K562 (cell line): ENCODE results near the gene MRPL2. TPM values are rescaled to one million over a fixed set of nuclear protein-coding genes. Genes with fewer than 3 reads are reported as not detected.

Source experiments
- ARNT ChIP-seq, 2 experiments: fragments of 450-650 bp; IDR thresholded peaks; 2 replicates each; pipeline ENCODE4 v1.6.1; 2016; ENCODE audit warnings: mild to moderate bottlenecking in 1 of 2
- CBFA2T3 ChIP-seq: fragments of 450-650 bp; IDR thresholded peaks from 2 replicates; pipeline ENCODE4 v1.6.1; 2017
- CEBPB ChIP-seq: fragments of 450-650 bp; IDR thresholded peaks from 2 replicates; pipeline ENCODE4 v1.6.1; 2016; ENCODE audit warnings: missing genetic modification characterization, missing compliant biosample characterization
- DMBX1 ChIP-seq: fragments of 250-450 bp; sonication (Bioruptor Pico); IDR thresholded peaks from 2 replicates; pipeline ENCODE4 v1.8.0; 2022; ENCODE audit warnings: inconsistent platforms, mild to moderate bottlenecking, moderate library complexity, borderline replicate concordance
- HMBOX1 ChIP-seq: sonication (generic); IDR thresholded peaks from 2 replicates; pipeline ENCODE4 v1.6.1; 2016
- HMG20B ChIP-seq: fragments of 250-450 bp; sonication (Bioruptor Pico); IDR thresholded peaks from 2 replicates; pipeline ENCODE4 v1.5.0; 2021; ENCODE audit warnings: mild to moderate bottlenecking
- MAFG ChIP-seq: fragments of 450-650 bp; conservative IDR thresholded peaks from 2 replicates; pipeline ENCODE4 v1.6.1; 2016; ENCODE audit warnings: missing genetic modification characterization, missing compliant biosample characterization
- MLLT1 ChIP-seq, 2 experiments: fragments of 450-650 bp; IDR thresholded peaks; 2 replicates each; pipeline ENCODE4 v1.6.1; 2016
- NCOA2 ChIP-seq, 2 experiments: fragments of 450-650 bp; IDR thresholded peaks; 2 replicates each; pipeline ENCODE4 v1.6.1; 2018; ENCODE audit warnings: mild to moderate bottlenecking in 2 of 2, moderate library complexity in 1 of 2; ENCODE audit not compliant: partially characterized antibody in 2 of 2
- NCOR1 ChIP-seq: fragments of 450-650 bp; IDR thresholded peaks from 2 replicates; pipeline ENCODE4 v1.6.1; 2016; ENCODE audit warnings: mild to moderate bottlenecking, moderate library complexity
- NFE2L1 ChIP-seq: fragments of 450-650 bp; IDR thresholded peaks from 2 replicates; pipeline ENCODE4 v1.6.1; 2016; ENCODE audit warnings: missing genetic modification characterization, low read depth, mild to moderate bottlenecking, missing compliant biosample characterization, moderate library complexity, borderline replicate concordance
- POLR3A ChIP-seq: IDR thresholded peaks from 2 replicates; pipeline ENCODE4 v1.6.1; 2011; ENCODE audit warnings: borderline replicate concordance, mild to moderate bottlenecking, moderate library complexity; ENCODE audit not compliant: insufficient read length, insufficient read depth; ENCODE audit errors: extremely low read depth
- PRPF4 ChIP-seq: fragments of 200-400 bp; formaldehyde crosslinking; IDR thresholded peaks from one replicate; pipeline ENCODE4 v1.6.1; 2017; ENCODE audit warnings: low read length, low read depth, mild to moderate bottlenecking; ENCODE audit not compliant: insufficient read depth, poor library complexity, severe bottlenecking
- PTTG1 ChIP-seq: fragments of 450-650 bp; IDR thresholded peaks from 2 replicates; pipeline ENCODE4 v1.6.1; 2016; ENCODE audit warnings: low read depth, mild to moderate bottlenecking, missing genetic modification characterization, missing compliant biosample characterization
- RBM34 ChIP-seq: fragments of 200-400 bp; formaldehyde crosslinking; IDR thresholded peaks from 2 replicates; pipeline ENCODE4 v1.6.1; 2018; ENCODE audit warnings: low read length, borderline replicate concordance; ENCODE audit not compliant: insufficient read depth
- SNAPC5 ChIP-seq: fragments of 250-450 bp; sonication (Bioruptor Pico); IDR thresholded peaks from 2 replicates; pipeline ENCODE4 v1.8.0; 2021; ENCODE audit warnings: moderate library complexity, mild to moderate bottlenecking, inconsistent platforms
- SP1 ChIP-seq: sonication (generic); formaldehyde crosslinking; IDR thresholded peaks from 2 replicates; pipeline ENCODE4 v1.8.1; 2022; ENCODE audit warnings: mild to moderate bottlenecking, missing genetic modification reagents
- SRF ChIP-seq, 2 experiments: fragments of 250-450, 450-650 bp in 1 of 2; sonication (Bioruptor Pico) in 1 of 2; sonication (generic) in 1 of 2; formaldehyde crosslinking; IDR thresholded peaks; 2 replicates each; pipeline versions ENCODE4 v1.5.0 to v1.5.1; 2020 to 2022; ENCODE audit warnings: mild to moderate bottlenecking in 1 of 2, missing genetic modification reagents in 1 of 2
- SRSF1 ChIP-seq: fragments of 200-400 bp; formaldehyde crosslinking; IDR thresholded peaks from 2 replicates; pipeline ENCODE4 v1.6.1; 2017; ENCODE audit warnings: mild to moderate bottlenecking, low read depth, low read length, moderate library complexity
- TAF7 ChIP-seq: fragments of 450-650 bp; IDR thresholded peaks from 2 replicates; pipeline ENCODE4 v1.6.1; 2016; ENCODE audit warnings: missing genetic modification characterization, missing compliant biosample characterization
- TARDBP ChIP-seq: fragments of 450-650 bp; IDR thresholded peaks from 2 replicates; pipeline ENCODE4 v1.6.1; 2016
- TEAD2 ChIP-seq: fragments of 450-650 bp; IDR thresholded peaks from 2 replicates; pipeline ENCODE4 v1.6.1; 2016; ENCODE audit warnings: missing genetic modification characterization, control low read depth, missing compliant biosample characterization
- ZC3H11A ChIP-seq: IDR thresholded peaks from 2 replicates; pipeline ENCODE4 v1.6.1; 2012; ENCODE audit warnings: low read depth, low read length, improper control_type of control experiment
- ZNF12 ChIP-seq: sonication (generic); formaldehyde crosslinking; IDR thresholded peaks from 2 replicates; pipeline ENCODE4 v1.4.0; 2020; ENCODE audit warnings: mild to moderate bottlenecking, missing genetic modification reagents
- ZNF41 ChIP-seq: fragments of 250-450 bp; sonication (Bioruptor Pico); conservative IDR thresholded peaks from 2 replicates; pipeline ENCODE4 v1.4.0; 2020; ENCODE audit warnings: mild to moderate bottlenecking
- polyA plus RNA-seq, 8 experiments: library from polyadenylated mRNA; depleted of rRNA in 4 of 8; stranded (reverse) in 5 of 8; unstranded in 3 of 8; fragments of >200 nt; fragmentation: Nextera tagmentation in 2 of 8; fragmentation: Illumina TruSeq in 1 of 8; extraction: Ambion mirVana in 2 of 8; extraction: Trizol in 1 of 8; gene quantifications; 2 replicates each; pipeline versions ENCODE4 v1.2.1 to v1.2.3, GENCODE V29; 2011 to 2014; ENCODE audit warnings: inconsistent platforms in 1 of 8, missing spikeins in 1 of 8
- total RNA-seq, 7 experiments: library from RNA; depleted of rRNA in 6 of 7; stranded (reverse); fragments of >200 nt in 6 of 7; fragmentation: Illumina TruSeq in 2 of 7; extraction: Trizol in 2 of 7; gene quantifications; 2 replicates each; pipeline versions ENCODE4 v1.2.1 to v1.2.3, GENCODE V29; 2011 to 2021; ENCODE audit warnings: low replicate concordance in 1 of 7
- TF ChIP-seq, protein P1 (sequence below): fragments of 450-650 bp; IDR thresholded peaks from 2 replicates; pipeline ENCODE4 v1.7.0; 2016; ENCODE audit warnings: borderline replicate concordance

MRPL2 gene
- total and polyA plus RNA-seq, 9 of the 15 experiments (the other 6 are each of a cell fraction or from before 2014, with no cell fraction given) = 63.1 to 262 (median 121) TPM

DNA sequence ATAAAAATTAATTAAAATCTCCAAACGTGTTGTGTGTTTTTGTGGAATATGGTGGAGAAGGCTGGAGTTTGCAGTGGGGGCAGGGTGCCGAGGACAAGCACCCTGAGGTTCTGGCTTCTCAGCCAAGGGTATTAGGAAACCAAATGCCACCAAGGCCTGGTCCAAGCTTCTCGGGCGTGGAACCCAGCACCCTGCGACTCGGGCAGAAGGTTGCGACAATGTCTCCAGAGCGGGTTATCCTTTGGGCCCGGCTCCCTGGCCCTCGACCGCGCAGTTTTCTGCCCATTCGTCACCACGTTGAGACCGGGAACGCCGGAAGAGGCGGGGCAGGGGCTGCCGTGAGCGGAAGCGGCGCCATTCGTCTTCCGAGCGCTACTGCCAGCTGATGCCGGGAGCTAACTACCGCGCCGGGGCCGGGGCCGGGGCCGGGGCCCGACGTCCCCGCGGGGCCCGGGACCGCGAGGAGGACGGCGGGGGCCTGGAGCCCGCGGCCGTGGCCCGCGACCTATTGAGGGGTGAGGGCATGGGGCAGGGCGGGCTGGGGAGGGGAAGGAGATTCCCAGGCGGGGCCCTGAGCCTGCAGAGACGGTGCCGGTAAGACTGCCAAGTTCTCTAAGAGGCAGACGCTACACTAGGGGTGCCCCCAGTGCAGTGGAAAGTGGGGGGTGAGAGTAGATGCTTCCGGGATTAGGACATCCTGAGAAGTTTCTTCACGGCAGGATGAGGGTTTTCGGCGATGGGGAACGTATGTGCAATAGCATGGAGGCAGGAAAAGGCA is 37.8 kb downstream of the MRPL2 start, which contains the start of gene RRP36 (continued):
- TF ChIP-seq, protein P1, sequence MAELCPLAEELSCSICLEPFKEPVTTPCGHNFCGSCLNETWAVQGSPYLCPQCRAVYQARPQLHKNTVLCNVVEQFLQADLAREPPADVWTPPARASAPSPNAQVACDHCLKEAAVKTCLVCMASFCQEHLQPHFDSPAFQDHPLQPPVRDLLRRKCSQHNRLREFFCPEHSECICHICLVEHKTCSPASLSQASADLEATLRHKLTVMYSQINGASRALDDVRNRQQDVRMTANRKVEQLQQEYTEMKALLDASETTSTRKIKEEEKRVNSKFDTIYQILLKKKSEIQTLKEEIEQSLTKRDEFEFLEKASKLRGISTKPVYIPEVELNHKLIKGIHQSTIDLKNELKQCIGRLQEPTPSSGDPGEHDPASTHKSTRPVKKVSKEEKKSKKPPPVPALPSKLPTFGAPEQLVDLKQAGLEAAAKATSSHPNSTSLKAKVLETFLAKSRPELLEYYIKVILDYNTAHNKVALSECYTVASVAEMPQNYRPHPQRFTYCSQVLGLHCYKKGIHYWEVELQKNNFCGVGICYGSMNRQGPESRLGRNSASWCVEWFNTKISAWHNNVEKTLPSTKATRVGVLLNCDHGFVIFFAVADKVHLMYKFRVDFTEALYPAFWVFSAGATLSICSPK = no peak
- TF ChIP-seq SP1 (CRISPR knock-in tag) = peak; percentile 26; the same call in 1 of the 2 replicates
- TF ChIP-seq SRSF1 = no peak
- TF ChIP-seq ZC3H11A = no peak
- no peak for TF ChIP-seq SRF (CRISPR knock-in tag; IDR thresholded peaks at IDR 0.05)
- TF ChIP-seq PTTG1 (tag) = no peak
- TF ChIP-seq RBM34 = no peak
- no peak for TF ChIP-seq NCOA2 (IDR thresholded peaks at IDR 0.05; ENCODE audit: partially characterized antibody in 2 of 2)
- TF ChIP-seq SNAPC5 (CRISPR knock-in tag) = no peak
- no peak for TF ChIP-seq HMBOX1
- no peak for TF ChIP-seq HMG20B (CRISPR knock-in tag)
- TF ChIP-seq TARDBP = no peak
- TF ChIP-seq TAF7 (tag) = peak; percentile 48; the same call in 1 of the 2 replicates
- TF ChIP-seq CBFA2T3 = no peak
- TF ChIP-seq ZNF41 (CRISPR knock-in tag) = no peak
- TF ChIP-seq NCOR1 = no peak
- TF ChIP-seq ZNF12 (CRISPR knock-in tag) = no peak
- no peak for TF ChIP-seq MAFG (tag)
- 0 out of 4 replicates have a peak, but pooled peaks have one; percentile 26 to 38 for TF ChIP-seq ARNT (IDR thresholded peaks at IDR 0.05)
- no peak for TF ChIP-seq NFE2L1 (tag)
- peak; percentile 58; the same call in 1 of the 2 replicates for TF ChIP-seq DMBX1 (CRISPR knock-in tag)
- TF ChIP-seq PRPF4 = no peak
- TF ChIP-seq MLLT1 (IDR thresholded peaks at IDR 0.05) = no peak
- TF ChIP-seq POLR3A = no peak
- TF ChIP-seq TEAD2 = no peak
- TF ChIP-seq CEBPB (tag) = no peak
